ENCODE data around the gene TAF1A. TPM values are rescaled to one million over a fixed set of nuclear protein-coding genes. Genes with fewer than 3 reads are reported as not detected.

The TAF1A gene
- total RNA-seq, 1 experiment from 2014 or later, result 12.9 TPM

DNA sequence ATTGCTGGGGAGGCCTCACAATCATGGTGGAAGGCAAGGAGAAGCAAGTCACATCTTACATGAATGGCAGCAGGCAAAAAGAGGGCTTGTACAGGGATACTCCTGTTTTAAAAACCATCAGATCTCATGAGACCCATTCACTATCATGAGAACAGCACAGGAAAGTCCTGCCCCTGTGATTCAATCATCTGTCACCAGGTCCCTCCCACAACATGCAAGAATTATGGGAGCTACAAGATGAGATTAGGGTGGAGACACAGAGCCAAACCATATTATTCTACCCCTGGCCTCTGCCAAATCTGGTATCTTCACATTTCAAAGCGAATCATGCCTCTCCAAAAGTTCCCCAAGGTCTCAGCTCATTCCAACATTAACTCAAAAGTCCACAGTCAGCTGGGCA lies 17.0 kb upstream of the TAF1A start (continued):
- TF ChIP-seq FOXP4 (CRISPR knock-in tag; IDR thresholded peaks at IDR 0.05) (no peak), ATF6 (CRISPR knock-in tag; IDR thresholded peaks at IDR 0.05) (no peak), ZNF138 (CRISPR knock-in tag; conservative IDR thresholded peaks at IDR 0.05) (no peak), ZNF121 (CRISPR knock-in tag; IDR thresholded peaks at IDR 0.05) (no peak), ZNF396 (CRISPR knock-in tag; IDR thresholded peaks at IDR 0.05; ENCODE audit: borderline replicate concordance) (no peak), E2F1 (CRISPR knock-in tag; IDR thresholded peaks at IDR 0.05) (no peak), JAZF1 (CRISPR knock-in tag; IDR thresholded peaks at IDR 0.05) (no peak), GRHL2 (CRISPR knock-in tag; IDR thresholded peaks at IDR 0.05; ENCODE audit: insufficient replicate concordance, severe bottlenecking) (no peak)
- TF ChIP-seq, protein P1, sequence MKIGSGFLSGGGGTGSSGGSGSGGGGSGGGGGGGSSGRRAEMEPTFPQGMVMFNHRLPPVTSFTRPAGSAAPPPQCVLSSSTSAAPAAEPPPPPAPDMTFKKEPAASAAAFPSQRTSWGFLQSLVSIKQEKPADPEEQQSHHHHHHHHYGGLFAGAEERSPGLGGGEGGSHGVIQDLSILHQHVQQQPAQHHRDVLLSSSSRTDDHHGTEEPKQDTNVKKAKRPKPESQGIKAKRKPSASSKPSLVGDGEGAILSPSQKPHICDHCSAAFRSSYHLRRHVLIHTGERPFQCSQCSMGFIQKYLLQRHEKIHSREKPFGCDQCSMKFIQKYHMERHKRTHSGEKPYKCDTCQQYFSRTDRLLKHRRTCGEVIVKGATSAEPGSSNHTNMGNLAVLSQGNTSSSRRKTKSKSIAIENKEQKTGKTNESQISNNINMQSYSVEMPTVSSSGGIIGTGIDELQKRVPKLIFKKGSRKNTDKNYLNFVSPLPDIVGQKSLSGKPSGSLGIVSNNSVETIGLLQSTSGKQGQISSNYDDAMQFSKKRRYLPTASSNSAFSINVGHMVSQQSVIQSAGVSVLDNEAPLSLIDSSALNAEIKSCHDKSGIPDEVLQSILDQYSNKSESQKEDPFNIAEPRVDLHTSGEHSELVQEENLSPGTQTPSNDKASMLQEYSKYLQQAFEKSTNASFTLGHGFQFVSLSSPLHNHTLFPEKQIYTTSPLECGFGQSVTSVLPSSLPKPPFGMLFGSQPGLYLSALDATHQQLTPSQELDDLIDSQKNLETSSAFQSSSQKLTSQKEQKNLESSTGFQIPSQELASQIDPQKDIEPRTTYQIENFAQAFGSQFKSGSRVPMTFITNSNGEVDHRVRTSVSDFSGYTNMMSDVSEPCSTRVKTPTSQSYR (CRISPR knock-in tag; IDR thresholded peaks at IDR 0.05), result no peak
- TF ChIP-seq, protein P2, sequence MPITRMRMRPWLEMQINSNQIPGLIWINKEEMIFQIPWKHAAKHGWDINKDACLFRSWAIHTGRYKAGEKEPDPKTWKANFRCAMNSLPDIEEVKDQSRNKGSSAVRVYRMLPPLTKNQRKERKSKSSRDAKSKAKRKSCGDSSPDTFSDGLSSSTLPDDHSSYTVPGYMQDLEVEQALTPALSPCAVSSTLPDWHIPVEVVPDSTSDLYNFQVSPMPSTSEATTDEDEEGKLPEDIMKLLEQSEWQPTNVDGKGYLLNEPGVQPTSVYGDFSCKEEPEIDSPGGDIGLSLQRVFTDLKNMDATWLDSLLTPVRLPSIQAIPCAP (CRISPR knock-in tag; IDR thresholded peaks at IDR 0.05), result no peak

DNA sequence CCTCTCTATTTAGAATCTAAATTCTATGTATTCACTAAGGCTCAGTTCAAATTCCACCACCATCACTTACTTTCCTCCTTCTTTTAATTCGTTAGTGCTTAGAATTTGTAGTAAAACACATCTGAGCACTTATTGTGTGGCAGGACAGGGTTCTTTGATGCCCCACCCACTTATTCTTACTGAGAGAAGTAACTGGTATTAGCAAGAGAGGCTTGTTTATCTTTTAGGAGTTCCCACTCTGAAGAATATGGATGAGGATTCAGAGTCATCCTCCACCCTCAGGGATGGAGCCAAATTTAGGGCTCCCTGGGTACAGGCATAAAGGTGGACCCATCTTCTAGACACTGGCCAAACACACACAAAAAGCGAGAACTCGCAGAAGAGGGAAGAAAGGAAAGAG lies 11.5 kb upstream of the TAF1A start:
- TF ChIP-seq ZNF138 (CRISPR knock-in tag; conservative IDR thresholded peaks at IDR 0.05) (no peak), ZNF263 (CRISPR knock-in tag; IDR thresholded peaks at IDR 0.05; ENCODE audit: low read depth) (no peak), MYBL2 (CRISPR knock-in tag; IDR thresholded peaks at IDR 0.05) (no peak), ELF4 (CRISPR knock-in tag; IDR thresholded peaks at IDR 0.05; ENCODE audit: low read depth) (no peak), ZNF232 (CRISPR knock-in tag; IDR thresholded peaks at IDR 0.05) (no peak), GRHL2 (CRISPR knock-in tag; IDR thresholded peaks at IDR 0.05; ENCODE audit: insufficient replicate concordance, severe bottlenecking) (no peak), EMX1 (CRISPR knock-in tag; IDR thresholded peaks at IDR 0.05) (no peak), KAT7 (CRISPR knock-in tag; IDR thresholded peaks at IDR 0.05; ENCODE audit: borderline replicate concordance) (no peak), JUN (CRISPR knock-in tag; IDR thresholded peaks at IDR 0.05) (no peak), SMAD4 (CRISPR knock-in tag; IDR thresholded peaks at IDR 0.05) (no peak), ETV6 (CRISPR knock-in tag; IDR thresholded peaks at IDR 0.05) (no peak), NFATC4 (CRISPR knock-in tag; IDR thresholded peaks at IDR 0.05) (no peak), ESRRA (CRISPR knock-in tag; IDR thresholded peaks at IDR 0.05; ENCODE audit: borderline replicate concordance) (no peak), RELA (CRISPR knock-in tag; IDR thresholded peaks at IDR 0.05; ENCODE audit: borderline replicate concordance) (no peak)
- TF ChIP-seq, protein P3, sequence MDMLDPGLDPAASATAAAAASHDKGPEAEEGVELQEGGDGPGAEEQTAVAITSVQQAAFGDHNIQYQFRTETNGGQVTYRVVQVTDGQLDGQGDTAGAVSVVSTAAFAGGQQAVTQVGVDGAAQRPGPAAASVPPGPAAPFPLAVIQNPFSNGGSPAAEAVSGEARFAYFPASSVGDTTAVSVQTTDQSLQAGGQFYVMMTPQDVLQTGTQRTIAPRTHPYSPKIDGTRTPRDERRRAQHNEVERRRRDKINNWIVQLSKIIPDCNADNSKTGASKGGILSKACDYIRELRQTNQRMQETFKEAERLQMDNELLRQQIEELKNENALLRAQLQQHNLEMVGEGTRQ (CRISPR knock-in tag; IDR thresholded peaks at IDR 0.05), result no peak
- TF ChIP-seq, protein P4, sequence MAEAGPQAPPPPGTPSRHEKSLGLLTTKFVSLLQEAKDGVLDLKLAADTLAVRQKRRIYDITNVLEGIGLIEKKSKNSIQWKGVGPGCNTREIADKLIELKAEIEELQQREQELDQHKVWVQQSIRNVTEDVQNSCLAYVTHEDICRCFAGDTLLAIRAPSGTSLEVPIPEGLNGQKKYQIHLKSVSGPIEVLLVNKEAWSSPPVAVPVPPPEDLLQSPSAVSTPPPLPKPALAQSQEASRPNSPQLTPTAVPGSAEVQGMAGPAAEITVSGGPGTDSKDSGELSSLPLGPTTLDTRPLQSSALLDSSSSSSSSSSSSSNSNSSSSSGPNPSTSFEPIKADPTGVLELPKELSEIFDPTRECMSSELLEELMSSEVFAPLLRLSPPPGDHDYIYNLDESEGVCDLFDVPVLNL (CRISPR knock-in tag; IDR thresholded peaks at IDR 0.05; ENCODE audit: borderline replicate concordance, low read depth), result no peak
- no peaks in the 10 kb centered on the region for H3K36me3 Mint-ChIP-seq
- ChIA-PET POLR2A (no interaction called here), CTCF (no interaction called here)
- no peaks in the 10 kb centered on the region for H3K4me1 Mint-ChIP-seq
- no peak for ATAC-seq
- H3K27ac Mint-ChIP-seq, result no peak overlapping the region
- peaks cover 2% of the 10 kb centered on the region; the same call in 1 of the 2 replicates for H3K9me3 Mint-ChIP-seq
- H3K27me3 Mint-ChIP-seq (ENCODE audit: low read depth), result peaks cover 8% of the 10 kb centered on the region
- no peak for DNase-seq (ENCODE audit: low spot score)
- H3K4me3 Mint-ChIP-seq, result no peak overlapping the region

Measured in WTC11 (cell line).